ENCODE data around the gene LBHD2.

- no peak for TF ChIP-seq CTCF (IDR thresholded peaks at IDR 0.05)
- no peak for TF ChIP-seq POLR2AphosphoS5 (IDR thresholded peaks at IDR 0.05)
- no peak for TF ChIP-seq POLR2A (IDR thresholded peaks at IDR 0.05)
- no peak for TF ChIP-seq EP300 (IDR thresholded peaks at IDR 0.05)
These were observed 13.4 kb downstream of the LBHD2 start for GRCh38 chr14:103097244-103097993.
